GM18511 (cell line): Measurements from ENCODE around the gene ANAPC4.
"Not testable (repeated sequence)": the region's sequence is repeated elsewhere in the genome, so short reads cannot be mapped to it uniquely, and the experiment has no call there.

Experiments used
- ATAC-seq: cut with Tn5 transposase; IDR thresholded peaks from one replicate; pipeline ENCODE4 v1.9.1; 2021; ENCODE audit warnings: mild to moderate bottlenecking, moderate library complexity; ENCODE audit not compliant: unreplicated experiment

Gene ANAPC4, protein sequence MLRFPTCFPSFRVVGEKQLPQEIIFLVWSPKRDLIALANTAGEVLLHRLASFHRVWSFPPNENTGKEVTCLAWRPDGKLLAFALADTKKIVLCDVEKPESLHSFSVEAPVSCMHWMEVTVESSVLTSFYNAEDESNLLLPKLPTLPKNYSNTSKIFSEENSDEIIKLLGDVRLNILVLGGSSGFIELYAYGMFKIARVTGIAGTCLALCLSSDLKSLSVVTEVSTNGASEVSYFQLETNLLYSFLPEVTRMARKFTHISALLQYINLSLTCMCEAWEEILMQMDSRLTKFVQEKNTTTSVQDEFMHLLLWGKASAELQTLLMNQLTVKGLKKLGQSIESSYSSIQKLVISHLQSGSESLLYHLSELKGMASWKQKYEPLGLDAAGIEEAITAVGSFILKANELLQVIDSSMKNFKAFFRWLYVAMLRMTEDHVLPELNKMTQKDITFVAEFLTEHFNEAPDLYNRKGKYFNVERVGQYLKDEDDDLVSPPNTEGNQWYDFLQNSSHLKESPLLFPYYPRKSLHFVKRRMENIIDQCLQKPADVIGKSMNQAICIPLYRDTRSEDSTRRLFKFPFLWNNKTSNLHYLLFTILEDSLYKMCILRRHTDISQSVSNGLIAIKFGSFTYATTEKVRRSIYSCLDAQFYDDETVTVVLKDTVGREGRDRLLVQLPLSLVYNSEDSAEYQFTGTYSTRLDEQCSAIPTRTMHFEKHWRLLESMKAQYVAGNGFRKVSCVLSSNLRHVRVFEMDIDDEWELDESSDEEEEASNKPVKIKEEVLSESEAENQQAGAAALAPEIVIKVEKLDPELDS

DNA sequence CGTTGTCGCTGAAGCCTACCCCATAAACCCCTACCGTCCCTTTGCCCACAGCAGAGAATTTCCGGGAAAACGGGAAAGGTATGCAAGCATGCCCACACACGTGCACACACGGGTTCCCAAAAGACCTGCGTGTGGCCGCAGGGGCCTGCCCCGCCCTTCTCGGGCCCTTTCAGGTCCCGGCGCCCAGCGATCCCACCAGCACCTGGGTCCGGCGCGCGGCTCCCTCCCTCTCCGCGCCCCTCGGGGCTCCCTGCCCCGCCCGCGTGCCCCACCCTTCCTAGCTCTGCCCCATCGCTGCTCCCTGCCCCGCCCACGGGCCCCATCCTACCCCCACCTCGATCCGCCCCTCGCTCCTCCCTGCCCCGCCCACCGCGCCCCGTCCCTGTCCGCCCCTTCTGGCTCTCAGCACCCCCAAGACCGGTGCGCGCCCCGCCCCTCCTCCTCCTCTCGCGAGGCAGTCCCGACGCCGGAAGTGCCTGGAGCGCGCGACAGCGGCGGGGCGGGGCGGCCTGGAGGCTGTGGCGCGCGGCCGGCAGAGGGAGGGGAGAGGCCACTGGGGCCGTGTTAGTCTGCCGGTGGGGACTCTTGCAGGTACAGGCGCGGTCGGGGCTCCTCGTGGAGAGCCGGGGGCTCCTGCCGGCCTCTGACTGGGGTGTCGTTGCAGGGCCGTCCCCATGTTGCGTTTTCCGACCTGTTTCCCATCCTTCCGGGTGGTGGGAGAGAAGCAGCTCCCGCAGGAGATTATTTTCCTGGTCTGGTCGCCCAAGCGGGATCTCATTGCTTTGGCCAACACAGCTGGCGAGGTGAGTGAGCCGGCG lies at the start of gene ANAPC4:
Gene ANAPC4, plus strand, starts transcription at position 510 of the 818 bp plus-strand sequence. Its CDS starts 165 bp downstream, at position 675.
- ATAC-seq: peak; percentile 95

DNA sequence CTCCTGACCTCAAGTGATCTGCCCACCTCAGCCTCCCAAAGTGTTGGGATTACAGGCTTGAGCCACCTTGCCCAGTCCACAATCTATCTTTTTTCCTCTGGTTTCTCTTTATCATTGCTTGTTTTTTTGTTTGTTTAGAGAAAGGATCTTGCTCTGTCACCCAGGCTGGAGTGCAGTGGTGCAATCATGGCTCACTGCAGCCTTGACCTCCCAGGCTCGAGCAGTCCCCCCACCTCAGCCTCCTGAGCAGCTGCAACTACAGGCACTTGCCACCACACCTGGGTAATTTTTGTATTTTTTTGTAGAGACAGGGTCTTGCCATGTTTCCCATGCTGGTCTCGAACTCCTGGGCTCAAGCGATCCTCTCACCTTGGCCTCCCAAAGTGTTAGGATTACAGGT lies 48.6 kb upstream of the ANAPC4 start:
- ATAC-seq: not testable (repeated sequence)

DNA sequence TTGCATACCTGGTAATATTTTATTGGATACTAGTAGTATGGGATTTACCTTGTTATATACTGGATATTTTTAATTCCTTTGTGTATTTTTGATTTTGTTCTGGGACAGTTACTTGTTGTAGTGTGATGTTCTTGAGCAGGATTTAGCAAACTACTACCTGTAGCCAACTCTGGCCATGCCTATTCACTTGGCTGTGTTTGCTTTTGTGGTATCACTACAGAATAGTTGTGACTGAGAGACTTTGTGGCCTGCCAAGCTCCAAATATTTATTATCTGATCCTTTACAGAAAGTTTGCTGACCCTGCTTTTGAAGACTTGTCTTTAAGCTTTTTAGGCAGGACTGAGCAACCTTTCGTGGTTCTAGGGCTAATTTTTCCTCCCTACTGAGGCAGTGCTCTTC lies 46.7 kb upstream of the ANAPC4 start:
- ATAC-seq: no peak

DNA sequence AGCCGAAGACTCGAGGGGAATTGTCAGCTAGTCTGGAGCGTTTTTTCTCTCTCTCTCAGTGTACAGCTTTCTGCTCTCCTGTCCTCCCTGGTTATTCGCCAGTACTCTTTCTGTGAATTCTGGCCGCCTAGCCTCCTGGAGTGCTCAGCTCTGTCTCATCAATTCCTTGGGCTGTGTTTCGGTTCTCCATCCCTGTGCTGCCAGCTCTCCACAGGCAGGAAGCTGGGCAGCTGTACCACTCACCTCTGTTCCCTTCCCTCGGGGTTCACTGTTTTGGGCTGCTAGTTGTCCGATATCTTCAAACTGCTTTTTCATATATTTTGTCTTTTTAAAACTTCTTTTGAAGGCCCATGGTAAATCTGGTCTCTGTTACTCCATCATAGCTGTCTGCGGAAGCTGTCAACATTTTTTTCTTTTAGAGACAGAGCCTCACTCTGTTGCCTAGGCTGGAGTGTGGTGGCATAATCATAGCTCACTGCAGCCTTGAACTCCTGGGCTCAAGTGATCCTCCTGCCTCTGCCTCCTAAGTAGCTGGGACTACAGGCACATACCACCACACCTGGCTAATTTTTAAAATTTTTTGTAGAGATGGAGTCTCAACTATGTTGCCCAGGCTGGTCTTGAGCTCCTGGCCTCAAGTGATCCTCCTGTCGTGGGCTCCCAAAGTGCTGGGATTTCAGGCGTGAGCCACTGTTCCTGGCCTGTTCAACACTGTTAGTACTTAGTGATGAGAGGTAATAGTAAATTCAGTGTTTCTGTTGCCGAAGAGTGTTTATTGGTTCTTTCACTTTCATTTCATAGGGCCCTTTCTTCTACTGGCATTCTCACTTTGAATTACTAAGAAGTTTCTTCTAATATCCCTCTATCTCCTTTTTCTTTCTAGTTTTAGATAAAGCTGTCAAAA lies 45.9 kb upstream of the ANAPC4 start:
- ATAC-seq: peak; percentile 90

DNA sequence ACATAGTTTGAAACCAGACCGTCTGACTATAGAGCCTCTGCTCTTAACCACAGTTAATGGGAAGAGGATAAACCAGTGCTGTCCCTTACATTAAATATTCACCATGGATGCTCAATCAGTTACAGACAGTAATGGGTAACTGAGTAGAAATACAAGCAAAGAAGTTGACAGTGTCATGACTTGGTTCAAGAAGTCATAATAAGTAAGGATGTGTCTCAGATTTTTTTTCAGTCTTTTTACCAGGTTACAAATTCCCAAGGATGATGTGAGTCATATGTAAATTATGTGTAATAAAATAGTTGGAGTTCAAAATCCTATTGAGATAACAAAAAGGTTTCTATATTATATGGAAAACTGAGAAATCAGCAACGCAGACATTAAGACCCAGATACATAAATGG lies 33.4 kb upstream of the ANAPC4 start:
- ATAC-seq: no peak

DNA sequence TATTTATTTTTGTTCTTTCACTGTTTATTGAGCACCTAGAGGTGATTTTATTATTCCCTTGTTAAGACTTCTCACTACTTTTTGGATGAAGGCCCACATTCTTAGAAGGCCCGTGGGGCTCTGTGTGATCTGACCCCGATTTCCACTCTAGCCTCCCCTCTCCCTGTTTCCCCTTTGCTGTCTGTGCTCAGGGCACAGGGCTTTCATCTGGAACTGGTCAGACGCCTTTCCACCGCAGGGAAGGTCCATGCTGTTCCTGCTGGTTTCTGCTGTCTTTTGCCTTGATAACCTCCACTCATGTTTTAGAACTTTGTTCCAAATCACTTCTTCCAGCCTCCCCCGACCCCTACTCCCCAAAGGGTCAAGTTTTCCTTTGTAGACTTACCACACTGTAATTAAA lies 31.3 kb upstream of the ANAPC4 start:
- ATAC-seq: no peak

DNA sequence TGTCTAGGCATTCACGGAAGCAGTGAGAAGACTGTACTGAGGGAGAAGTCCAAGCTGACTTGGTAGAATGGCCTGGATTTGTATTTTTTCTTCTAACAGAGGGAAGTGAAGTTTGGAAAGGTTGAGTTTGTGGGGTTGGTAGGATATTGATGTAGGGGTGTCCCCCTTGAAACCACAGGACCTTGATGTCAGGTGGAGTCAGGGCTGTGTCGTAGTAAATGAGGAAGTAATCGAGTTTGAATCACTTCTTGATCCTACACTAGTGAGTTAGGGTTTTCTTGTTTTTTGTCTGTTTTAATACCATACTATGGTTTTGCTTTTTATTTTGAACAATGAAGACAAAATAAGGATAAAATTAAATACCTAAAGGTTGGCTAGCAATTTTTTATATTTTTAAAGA lies 30.1 kb upstream of the ANAPC4 start:
- ATAC-seq: peak; percentile 76

DNA sequence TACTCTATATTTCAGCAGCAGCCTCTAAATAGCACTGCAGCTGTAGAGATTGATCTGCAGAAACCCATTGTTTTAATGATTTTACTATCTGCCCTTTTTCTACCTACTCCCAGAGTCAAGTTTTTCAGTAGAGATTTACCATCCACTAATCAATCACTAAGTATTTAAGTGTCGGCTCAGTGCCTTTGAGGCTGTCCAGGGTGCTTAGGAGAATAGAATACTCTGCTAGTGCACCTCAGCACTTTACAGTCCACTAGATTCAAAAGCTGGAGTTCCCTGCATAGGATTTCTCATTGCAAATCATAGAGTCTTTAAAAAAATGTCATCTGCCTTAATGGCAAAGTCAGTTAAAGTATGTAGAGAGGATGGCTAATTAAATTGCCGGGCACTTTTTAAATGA lies 29.6 kb upstream of the ANAPC4 start:
- ATAC-seq: no peak

DNA sequence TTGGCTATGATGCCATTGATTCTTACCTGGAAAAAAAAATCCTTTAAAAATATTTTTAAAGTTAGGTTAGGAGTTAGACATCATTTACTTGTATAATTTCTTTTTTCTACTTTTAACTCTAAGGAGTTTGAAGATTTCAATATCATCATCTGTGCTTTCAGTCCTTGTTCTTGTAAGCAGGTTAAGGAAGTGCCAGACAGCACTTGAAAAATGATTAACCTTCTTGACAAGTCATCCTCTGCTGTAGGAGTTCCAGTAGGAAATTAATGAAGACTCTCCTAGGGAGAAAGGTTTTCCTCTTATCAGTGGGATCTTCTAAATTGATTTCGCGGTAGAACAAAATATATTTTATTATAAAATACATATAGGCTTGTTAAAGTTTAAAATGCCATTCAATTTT lies 29.1 kb upstream of the ANAPC4 start:
- no peak for ATAC-seq

DNA sequence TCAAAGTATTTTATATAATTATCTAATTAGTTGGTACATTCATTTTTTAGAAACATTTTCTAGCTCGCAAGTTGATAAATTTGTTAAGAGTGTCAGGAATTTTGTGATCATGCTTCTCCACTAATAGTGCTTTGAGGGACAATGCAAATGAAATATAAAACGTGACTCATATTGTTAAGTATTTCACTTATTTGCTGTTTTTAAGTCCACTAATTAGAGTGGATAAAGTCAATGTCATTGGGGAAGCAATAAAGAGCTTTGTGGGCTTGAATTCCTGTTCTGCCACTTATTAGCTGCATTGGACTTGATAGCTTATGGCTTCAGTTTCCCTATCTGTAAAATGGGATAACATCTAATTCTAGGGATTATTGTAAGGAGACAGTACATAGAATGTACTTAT lies 26.5 kb upstream of the ANAPC4 start:
- ATAC-seq: no peak

DNA sequence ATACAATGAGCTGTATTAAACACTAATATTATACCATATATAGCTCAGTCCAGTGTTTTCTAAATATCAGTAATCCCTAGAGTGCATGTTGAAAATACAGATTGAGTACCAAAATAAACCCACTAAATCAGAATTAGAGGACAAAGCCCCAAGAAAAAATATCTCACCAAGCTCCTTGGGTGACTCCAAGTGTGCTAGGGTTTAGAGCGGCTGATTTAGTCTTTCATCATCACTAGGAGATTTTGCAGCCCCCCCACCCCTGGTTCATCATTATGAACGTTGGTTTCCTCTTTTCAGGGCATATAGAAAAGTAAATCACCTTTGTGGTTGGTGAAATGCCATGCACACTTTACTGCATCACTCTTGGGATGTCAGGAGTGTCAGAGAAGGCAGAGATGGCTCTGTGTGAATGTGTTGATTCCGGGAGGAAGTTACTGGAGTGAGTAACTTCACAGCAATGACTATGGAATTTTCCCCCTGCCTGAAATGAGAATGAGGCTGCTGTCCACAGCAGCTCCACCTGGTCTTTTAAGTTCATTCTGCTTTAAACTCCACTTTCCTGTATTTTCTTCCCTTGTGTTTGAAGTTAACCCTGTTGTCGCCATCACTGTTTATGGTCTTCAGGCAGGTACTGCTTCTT lies 25.2 kb upstream of the ANAPC4 start:
- no peak for ATAC-seq

DNA sequence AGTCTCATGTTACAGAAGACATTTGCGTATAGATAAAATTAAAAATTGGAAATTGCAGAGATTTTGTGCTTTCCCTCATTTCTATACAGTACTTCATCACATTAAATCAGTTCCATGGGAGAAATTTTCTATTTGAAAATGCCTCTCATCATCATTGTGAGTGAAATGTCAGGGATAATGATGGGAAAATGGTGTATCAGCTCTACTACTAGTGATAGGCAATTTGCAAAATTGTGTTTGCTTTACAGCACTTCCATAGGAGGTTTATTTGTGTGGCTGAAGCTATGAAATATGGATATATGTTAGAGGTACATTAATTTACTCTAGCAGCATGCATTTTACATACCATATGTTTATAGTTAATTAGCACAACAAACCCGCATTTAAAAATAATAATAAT lies 21.0 kb upstream of the ANAPC4 start:
- no peak for ATAC-seq

DNA sequence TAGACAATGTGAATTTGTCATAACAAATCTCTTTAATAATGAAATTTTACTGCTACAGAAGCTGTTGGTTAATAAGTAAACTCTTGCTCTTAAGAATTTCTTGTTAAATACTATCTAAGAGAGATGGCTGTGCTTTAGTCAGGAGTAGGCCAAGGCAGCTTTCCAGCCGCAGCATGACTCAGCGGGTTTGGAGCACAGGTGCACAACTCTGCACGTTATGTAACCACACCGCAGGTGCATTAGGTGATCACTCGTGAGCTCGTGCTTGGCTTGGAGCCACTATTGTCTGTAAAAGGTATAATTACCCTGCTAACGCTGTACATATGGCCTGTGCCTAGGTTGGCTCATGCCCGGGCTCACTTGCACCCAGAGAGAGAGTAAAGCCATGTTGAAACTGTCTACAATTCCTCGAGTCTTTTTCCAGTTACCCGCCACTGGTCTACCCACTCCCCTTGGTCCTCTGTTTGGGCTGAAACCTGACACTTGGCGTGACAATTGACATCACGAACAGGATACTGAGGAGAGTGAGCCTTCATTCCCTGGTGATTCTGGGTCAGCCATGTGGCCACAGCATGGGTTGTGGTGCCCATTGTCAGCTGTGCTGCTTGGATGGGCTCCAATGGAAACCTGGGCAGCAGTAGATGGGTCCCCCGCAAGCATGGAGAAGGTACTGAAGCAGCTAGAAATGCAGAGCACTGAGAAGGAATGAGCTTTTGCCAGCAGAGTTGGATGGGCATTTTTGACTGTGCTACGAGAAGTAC lies 18.4 kb upstream of the ANAPC4 start:
- ATAC-seq: no peak

DNA sequence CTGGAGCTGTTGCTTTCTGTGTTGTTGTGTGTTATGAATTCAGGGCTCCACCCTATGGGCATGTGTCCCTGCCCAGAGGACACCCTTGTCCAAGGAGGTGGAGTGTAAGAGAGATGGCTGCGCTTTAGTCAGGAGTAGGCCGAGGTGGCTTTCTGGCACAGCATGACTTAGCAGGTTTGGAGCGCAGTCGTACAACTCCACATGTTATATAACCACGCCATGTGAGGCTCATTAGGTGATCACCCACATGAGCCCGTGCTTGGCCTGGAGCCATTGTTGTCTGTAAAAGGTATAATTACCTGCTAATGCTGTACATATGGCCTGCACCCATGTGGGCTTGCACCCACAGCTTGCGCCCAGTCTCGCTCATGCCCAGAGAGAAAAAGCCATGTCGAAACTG lies 15.8 kb upstream of the ANAPC4 start:
- no peak for ATAC-seq

DNA sequence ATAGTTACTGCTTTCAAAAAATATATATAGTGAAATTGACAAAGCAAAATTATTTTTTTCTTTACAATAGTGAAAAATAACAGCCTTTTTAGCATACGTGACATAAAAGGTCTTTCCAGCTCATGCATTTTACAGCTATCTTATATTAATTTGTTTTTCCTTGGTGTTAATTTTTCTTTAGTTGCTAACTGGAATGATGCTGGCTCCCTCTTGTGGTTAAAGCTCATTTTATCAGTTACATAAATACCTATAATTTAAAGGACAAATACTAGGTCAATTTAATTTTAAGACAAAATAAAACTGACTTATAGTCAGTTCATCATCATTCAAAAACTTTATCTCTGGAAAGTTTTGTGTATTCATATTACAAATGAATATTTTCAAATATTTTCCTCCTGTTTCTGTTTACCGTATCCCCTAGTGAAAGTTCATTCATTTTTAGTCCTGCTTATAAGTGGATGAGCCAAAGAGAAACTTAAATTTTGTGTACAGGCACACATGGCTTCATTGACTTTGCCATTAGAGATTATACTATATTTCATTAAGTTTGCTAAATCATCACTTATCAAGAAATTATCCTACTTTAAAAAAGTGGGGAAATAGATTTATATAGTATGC lies 9.9 kb upstream of the ANAPC4 start:
- no peak for ATAC-seq

DNA sequence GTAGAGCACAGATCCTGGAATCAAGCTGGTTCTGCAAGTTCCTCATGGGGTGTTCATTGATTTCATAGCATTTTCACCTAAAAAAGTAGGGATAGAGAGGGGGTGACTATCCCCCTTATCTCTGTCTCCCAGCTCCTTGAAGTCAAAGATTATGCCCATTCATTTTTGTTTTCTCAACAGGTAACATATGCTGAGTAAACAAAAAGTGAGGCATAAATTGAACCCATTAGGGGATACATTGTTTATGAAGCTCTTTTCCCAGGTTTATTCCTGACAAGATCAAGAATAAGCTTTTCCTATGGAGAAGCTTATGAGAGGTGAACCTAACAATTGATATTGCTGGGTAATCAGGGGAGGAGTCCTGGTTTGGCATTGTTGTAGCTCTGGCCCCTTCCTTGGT lies 9.2 kb upstream of the ANAPC4 start:
- no peak for ATAC-seq

DNA sequence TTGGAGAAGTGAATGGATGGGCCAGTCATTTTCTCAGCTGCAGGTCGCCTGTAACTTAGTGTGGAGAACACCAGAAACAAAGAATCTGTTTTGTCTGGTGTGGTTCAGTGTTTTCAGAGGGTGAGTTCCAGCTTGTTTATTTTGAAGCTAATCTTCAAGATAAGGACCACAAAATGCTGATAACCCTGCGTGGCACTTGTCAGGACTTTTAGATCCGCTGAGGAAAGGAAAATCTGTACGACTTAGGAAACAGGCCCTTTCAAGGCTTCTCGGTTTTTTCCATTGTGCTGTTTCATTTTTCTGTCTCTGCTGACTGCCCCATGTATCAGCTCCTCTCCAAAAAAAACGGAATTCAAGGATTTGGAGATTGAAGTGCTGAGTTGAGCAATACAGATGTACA lies 8.7 kb upstream of the ANAPC4 start:
- ATAC-seq: no peak

DNA sequence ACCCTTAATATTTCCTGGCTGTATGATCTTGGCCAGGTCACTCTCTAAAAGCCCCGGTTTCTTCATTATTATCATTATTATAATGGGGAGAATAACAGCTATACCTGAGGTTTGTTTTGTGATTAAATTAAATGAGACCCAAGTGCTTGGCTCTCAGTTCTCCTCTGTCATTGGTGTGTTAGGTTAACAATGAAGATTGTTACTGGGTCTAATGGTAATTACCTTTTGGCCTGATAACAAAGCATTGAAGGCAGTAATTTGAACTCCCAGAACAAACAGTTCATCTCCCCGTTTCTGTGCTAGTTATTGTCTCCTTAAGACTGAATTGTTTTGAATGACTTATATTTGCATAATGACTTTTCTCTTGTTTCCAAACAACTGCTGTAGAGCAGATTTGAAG lies 6.8 kb upstream of the ANAPC4 start:
- ATAC-seq: no peak

DNA sequence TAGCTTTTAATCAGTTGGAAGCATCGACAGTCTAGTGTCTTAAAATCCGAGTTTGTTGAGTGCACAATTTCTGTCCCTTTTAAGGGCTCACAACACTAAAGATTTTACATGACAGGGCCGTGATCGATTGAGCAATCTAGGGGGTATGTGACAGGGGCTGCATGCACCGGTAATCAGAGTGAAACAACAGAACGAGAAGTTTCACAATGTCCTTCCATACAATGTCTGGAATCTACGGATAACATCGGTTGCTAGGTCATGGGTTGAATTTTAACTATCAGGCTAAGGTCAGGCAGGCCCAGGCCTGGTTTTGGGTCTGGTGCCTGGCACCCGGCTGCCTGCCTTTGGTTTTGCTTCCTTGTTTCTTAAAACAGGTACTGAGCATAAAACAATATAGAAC lies 4.5 kb upstream of the ANAPC4 start:
- not testable (repeated sequence) for ATAC-seq
